ENCODE measurements around the gene BEGAIN.

- TF ChIP-seq EZH2 (IDR thresholded peaks at IDR 0.05; ENCODE audit: insufficient read depth, poor library complexity, severe bottlenecking): no peak
- no peak for TF ChIP-seq EZH2phosphoT487 (IDR thresholded peaks at IDR 0.05; ENCODE audit: insufficient read depth, low read depth)
These were observed 62.3 kb downstream of the BEGAIN start for GRCh38 chr14:100524933-100525243.

All from GM23248 (cell line).